GM18858 (cell line): ENCODE data around the gene USP4.

Experiments used
- ATAC-seq: cut with Tn5 transposase; IDR thresholded peaks from one replicate; pipeline ENCODE4 v1.9.1; 2021; ENCODE audit not compliant: unreplicated experiment

Gene USP4

DNA sequence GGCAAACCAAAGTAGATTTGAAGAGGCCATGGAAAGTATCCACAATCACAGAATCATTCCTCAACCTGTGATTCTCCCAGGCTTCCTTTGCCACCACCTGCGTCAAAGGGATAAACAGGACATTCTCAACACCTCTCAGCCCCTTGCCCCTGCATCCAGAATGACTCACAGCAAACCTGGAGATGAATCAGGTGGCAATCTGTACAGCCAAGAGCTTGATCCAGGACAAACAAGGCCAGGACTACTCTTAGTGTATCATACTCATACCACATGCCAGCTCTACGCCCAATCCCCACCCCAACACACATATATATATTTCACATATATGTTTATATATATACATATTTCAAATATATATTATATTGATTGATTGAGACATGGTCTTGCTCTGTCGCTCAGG is 39.3 kb downstream of the USP4 start:
- no peak for ATAC-seq

DNA sequence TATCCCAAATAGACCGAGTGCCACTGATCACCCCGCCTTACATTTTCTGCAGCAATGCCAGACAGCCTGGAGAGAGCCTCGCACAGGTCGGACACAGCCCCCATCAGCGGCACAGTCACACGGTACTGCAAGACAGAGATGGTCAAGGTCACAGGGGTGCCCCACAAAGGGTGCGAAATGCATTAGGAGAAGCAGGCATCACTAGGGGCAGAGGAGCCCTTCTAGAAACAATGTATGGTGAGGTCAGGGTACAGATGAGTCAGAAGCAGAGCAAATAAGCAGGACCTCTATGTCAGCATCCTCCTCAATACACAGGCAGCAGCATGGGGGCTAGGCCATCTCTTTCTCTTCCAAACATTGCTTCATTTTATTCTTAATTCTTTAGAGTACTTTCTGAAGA is 41.3 kb downstream of the USP4 start:
- no peak for ATAC-seq

DNA sequence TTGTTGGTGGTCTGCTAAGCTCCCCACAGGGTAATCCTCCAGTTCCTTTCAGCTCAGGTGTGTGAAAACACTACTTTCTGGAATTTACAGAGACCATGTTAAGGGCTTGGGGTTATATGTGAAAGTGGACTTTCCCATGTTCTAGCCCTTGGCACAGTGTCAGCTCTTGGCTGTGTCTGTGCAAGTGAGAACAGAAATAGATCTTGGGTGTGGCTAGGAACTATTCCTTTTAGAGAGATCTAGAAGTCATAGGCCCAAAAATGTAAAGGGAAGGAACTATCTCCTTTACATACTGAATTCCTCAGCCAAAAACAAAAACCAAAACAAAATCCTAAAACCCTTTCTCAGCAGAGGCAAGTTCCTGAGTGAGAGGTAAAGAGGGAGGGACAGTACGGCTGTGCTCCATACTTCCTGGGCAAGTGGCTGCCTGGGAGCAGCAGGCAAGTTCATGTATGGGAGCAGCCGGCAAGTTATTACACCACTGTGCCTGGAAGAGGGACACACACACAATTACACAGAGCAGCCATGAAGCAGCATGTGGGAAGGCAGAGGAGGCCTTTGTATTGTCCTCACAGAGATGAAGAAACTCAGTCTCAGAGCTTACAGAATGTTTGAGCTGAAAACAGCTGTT is 43.0 kb downstream of the USP4 start:
- no peak for ATAC-seq

- no peak for ATAC-seq
Observed at GRCh38 chr3:49295489-49296058, 44.3 kb downstream of the USP4 start.

DNA sequence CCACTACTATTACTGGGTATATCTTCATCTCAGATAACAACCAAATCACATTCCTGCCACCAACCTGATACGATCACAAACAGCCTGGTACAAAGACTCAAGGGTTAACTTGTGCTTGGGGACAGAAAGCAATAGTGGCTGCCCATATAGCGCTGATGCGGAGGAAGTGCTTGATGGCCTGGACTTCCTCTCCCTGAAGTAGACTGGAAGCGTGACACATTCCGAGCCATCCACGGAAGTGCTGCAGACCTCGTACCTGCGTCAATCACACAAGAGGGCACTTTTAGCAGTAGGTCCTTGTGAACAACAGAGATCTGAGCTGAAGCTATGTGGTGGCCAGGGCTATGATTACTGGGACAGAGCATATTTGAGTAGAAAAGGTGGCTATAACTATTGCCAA is 45.5 kb downstream of the USP4 start:
- no peak for ATAC-seq

- ATAC-seq = no peak
Observed at GRCh38 chr3:49283997-49284396, 55.9 kb downstream of the USP4 start.

GRCh38 chr3:49279376-49279775 is 60.5 kb downstream of the USP4 start:
- no peak for ATAC-seq

- no peak for ATAC-seq
Observed at GRCh38 chr3:49278548-49278947, 61.3 kb downstream of the USP4 start.

GRCh38 chr3:49277383-49277775 is 62.5 kb downstream of the USP4 start:
- no peak for ATAC-seq

DNA sequence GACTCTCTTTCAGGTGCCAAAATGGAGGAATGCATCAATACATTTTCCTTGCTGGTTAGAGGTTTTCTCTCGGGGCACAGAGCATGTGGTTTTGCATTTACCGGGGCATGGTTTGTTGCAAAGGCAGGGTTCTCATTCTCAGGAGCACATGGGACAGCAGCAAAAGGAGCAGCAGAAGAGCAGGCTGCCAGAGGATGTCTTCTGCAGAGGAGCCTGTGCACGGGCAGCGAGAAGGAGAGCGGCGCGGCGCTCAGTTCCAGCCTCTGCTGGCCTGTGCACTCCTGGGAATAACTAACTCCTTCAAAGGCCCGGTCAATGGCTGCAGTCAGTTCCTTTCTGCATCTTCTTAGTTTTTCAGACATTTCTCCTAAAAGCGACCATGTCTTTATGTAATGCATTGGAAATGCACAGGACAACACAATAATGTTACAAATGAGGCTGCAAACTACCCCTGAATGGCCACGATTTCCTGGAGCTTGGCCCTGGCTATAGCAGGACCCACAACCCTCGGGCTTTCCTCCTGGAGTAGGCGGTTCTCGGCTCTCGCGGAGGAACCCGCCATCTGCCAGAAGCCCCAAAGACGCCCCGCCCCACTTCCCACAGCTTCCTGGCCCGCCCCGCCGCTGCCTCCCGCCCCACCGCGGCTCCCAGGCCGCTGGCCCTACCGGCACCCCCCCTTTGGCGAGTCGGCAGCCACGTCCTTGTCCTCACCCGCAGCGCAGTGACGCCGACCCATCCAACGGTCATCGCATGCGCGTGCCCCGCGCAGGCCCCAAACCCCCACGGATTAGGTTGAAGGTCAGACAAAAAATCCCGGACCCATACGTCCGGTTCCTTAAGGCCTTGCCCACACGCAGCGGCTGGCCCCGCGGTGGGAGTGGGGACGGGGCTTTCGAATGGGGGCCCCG is 63.1 kb downstream of the USP4 start, which contains the start of gene C3orf62:
Gene C3orf62 (minus strand): TSS at position 758 of the 908 bp plus-strand sequence. CDS start 360 bp downstream, at position 398.
- no peak for ATAC-seq

GRCh38 chr3:49273825-49274532 is 65.9 kb downstream of the USP4 start:
- ATAC-seq = no peak

- ATAC-seq = no peak
Observed at GRCh38 chr3:49271047-49271446, 68.8 kb downstream of the USP4 start.

- ATAC-seq = no peak
Observed at GRCh38 chr3:49270156-49270500, 69.7 kb downstream of the USP4 start.

DNA sequence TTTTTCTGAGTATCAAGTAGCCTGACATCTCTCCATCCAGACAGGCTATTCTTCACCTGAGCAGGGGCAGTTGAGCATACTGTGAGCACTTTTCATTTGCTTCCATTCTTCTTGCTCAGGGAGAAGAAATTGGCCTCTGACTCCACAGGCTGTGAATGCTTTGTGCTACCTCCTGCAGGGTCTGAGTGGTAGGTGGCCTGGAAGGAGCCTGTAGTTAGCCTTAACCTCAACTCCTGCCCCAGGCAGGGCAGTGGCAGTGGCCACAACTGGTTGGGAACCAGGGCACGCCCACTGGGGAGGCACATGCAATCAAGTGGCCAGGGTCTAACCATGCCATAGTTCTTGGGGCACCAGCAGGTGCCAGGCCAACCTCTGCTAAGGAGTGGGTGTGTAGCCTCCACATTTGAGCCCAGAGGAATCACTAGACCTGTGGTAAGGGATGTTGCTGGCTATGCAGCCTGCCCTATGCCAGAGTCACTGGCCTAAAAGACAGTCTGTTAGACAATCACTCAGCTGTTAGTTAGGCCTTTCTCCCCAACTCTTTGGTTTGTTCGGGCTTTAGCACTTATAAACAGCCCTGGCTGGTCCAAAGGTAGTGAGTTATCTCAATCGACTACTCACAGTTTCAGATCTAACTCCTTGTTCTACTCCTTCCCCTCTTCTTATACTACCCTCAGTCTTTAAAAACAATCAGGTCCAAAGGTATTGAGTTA is 70.3 kb downstream of the USP4 start:
- ATAC-seq = no peak

GRCh38 chr3:49266410-49267095 is 73.3 kb downstream of the USP4 start:
- no peak for ATAC-seq

DNA sequence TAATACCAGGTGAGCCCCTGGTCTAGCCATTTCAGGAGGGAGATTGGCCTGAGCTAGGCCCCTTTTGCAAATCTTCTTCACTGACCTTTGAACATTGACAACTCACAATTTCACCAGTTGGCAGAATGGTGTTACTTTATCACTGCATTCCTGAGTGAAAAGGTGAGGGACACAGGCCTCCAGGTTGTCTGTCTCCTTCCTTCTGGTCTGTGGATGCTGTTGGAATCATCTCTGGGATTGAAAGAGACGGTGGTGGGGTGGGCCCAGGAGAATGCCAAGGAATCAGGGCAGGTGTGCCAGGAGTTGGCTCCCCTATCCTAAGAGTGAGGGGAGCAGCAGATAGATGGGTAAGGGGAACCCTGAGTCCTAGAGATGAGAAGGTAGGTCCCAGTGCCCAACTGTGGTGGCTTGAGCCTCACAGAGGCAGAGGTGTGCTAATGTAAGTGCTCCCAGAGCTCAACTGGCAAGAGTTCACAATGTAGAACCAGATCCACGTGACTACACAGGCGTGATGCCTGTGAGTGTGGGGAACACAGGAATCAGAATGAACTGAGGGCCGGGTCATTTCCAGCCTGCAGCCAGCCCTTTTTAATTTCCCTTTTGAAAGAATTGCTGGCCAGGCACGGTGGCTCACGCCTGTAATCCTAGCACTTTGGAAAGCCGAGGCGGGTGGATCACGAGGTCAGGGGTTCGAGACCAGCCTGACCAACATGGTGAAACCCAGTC is 74.0 kb downstream of the USP4 start:
- ATAC-seq = no peak

GRCh38 chr3:49263159-49263889 is 76.5 kb downstream of the USP4 start:
- ATAC-seq = no peak

DNA sequence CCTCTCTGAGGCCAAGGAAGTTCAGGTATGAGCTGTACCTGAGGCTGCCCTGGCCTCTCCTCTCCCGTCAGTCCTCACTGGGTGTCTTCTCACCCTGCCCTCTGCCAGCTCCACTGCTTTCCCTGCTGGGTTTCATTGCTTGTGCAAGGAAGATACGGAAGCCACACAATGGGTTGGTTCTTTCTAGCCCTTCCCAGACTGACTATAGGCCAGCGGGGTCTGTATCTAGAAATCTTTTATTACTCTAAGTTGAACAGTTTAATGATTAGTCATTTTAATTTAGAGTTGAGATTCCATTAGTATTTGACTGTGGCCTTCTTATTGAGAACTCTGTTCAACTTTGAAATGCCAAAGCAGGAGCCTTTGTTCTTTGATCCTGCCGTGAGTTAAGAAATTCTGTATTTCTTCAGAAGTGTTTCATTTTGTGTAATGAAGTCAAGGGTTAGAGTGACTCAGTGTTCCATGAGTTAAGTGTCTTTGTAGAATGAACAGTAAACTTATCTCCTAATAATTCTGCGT is 79.0 kb downstream of the USP4 start:
- ATAC-seq = no peak

DNA sequence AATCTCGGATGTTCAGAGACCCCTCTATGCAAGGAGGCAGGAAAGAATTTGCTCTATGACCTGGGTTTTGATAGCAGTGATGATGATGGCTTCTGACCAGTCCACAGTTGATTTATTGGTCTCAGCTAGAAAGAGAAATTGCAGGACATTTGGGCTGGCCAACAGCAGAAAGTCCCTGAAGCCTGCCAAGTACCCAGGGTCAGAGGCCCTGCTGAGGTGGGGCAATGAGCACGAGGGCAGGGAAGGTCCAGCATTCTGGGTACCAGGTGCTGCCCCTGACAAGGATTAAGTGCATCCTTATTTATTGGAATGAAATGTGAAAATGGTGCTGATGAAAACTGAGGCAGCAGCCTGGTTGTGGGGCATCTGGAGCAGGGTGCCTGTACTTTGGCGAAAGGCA is 82.7 kb downstream of the USP4 start:
- ATAC-seq = no peak
